ENCODE measurements around the gene PLB1. TPM values are rescaled to one million over a fixed set of nuclear protein-coding genes. Genes with fewer than 3 reads are reported as not detected.

PLB1 gene
- total RNA-seq, 1 experiment from 2014 or later: 0.40 TPM

DNA sequence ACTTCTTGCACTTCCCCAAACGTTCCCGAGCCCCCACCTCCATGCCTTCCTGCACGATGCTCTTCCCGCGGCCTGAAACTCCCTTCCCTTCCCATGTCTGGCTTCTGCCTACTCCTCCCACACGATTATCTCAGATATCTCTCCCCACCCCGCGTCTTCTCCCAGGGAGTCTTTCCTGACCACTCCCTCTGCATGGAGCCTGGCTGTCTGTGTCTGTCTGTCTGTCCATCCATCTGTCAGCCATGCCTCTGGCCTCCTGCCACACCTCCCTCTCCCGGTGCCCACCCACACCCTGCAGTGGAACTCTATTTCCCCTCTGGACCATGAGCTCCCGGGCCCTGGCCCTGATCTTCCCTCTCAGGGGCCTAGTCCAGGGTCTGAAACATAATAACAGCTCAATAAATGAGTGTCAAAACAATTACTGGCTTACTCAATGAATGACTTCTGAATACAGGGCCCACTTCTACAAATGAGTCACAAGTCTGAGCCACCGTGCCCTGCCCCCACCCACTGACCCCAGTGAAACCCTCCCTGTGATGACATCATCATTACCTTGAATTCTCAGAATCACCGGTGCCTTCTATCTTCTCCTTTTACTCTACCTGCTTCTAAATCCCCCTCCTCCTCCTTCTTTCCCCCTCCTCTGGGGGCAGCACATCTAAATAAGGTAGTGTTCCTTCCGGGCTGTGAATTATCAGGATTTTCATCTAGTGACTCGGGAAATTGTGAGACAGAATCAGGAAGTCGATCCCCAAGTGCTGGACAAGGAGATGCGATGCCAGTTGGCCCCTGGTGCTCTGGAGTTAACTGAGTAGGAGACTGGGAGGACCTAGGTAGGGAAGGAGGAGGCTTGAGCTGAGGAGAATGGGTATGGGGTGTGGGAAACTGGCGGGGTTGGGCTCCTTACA lies 46.1 kb upstream of the PLB1 start:
- Histone ChIP-seq H3K27ac (ENCODE audit: low read length) (peak overlapping the region; percentile 81), H3K4me3 (ENCODE audit: low read length) (no peak overlapping the region), H3K79me2 (ENCODE audit: low read length) (no peaks in the 10 kb centered on the region), H3K4me2 (ENCODE audit: low read length) (peak overlapping the region; percentile 27), H3K9me2 (replicated peaks; ENCODE audit: low read length) (no peaks in the 10 kb centered on the region), H3K36me3 (ENCODE audit: low read depth, low read length) (no peaks in the 10 kb centered on the region), H3K9ac (ENCODE audit: low read length) (no peak overlapping the region), H3K27me3 (ENCODE audit: low read length) (no peaks in the 10 kb centered on the region), H3K9me3 (ENCODE audit: low read length) (no peaks in the 10 kb centered on the region), H3K4me1 (ENCODE audit: insufficient read depth, low read length) (peaks cover 56% of the 10 kb centered on the region), H2AFZ (ENCODE audit: low read length) (peak overlapping the region; percentile 56), H4K20me1 (ENCODE audit: low read length) (no peaks in the 10 kb centered on the region), H3F3A (ENCODE audit: low read length, unreplicated experiment) (no peaks in the 10 kb centered on the region)
- ATAC-seq (no peak), DNase-seq (peak; percentile 68)
- TF ChIP-seq, protein P1, sequence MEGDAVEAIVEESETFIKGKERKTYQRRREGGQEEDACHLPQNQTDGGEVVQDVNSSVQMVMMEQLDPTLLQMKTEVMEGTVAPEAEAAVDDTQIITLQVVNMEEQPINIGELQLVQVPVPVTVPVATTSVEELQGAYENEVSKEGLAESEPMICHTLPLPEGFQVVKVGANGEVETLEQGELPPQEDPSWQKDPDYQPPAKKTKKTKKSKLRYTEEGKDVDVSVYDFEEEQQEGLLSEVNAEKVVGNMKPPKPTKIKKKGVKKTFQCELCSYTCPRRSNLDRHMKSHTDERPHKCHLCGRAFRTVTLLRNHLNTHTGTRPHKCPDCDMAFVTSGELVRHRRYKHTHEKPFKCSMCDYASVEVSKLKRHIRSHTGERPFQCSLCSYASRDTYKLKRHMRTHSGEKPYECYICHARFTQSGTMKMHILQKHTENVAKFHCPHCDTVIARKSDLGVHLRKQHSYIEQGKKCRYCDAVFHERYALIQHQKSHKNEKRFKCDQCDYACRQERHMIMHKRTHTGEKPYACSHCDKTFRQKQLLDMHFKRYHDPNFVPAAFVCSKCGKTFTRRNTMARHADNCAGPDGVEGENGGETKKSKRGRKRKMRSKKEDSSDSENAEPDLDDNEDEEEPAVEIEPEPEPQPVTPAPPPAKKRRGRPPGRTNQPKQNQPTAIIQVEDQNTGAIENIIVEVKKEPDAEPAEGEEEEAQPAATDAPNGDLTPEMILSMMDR (conservative IDR thresholded peaks at IDR 0.05; ENCODE audit: low read depth, low read length): no peak
- TF ChIP-seq EZH2 (IDR thresholded peaks at IDR 0.05; ENCODE audit: low read length, unreplicated experiment): no peak
- no peak for TF ChIP-seq EZH2phosphoT487 (IDR thresholded peaks at IDR 0.05; ENCODE audit: borderline replicate concordance, low read length)
- POLR2A ChIA-PET (ENCODE audit: unreplicated experiment): no interaction called here
- CTCF ChIA-PET: no interaction called here
- intact Hi-C loops (cut with micrococcal nuclease): loop anchor here (5.0 kb wide), 1 partner anchor 742 kb away; no protein-coding TSS in a partner anchor
- no TSS peak for BruUV-seq (replicated peaks)

DNA sequence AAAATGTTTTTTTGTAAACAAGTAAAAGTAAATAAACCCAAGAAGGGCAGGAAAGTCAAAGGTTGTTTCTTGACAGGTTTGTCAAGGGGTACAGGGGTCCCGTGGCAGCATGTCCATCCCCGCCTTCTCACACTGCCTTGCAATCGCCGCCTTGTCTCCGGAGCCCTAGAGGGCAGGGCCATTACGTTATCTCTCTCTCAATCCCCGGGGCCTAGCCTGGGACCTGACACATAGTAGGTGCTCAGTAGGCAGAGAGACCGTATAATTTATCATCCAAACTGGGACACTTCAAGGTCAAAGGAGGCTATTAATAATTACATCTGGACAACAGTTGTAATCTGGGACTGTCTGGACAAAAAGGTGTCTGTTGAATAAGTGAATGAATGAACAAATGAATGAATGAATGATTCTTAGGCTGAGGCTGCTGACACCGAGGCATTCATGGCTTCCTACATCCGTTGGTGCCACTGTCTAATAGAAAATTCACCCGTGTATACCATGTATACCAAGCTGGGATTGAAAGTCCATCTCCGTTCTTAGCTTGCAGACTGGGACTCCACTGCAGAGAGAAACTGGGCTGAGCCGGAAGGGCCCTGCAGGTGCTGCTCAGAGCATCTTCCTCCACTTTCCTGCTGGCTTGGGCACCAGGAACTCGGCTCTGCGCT lies 44.8 kb upstream of the PLB1 start:
- DNase-seq (no peak), ATAC-seq (no peak)
- Histone ChIP-seq H3K4me1 (ENCODE audit: insufficient read depth, low read length) (peaks cover 45% of the 10 kb centered on the region), H3K79me2 (ENCODE audit: low read length) (no peaks in the 10 kb centered on the region), H3K36me3 (ENCODE audit: low read depth, low read length) (no peaks in the 10 kb centered on the region), H3F3A (ENCODE audit: low read length, unreplicated experiment) (no peaks in the 10 kb centered on the region), H3K9me3 (ENCODE audit: low read length) (no peaks in the 10 kb centered on the region), H2AFZ (ENCODE audit: low read length) (no peak overlapping the region), H3K4me3 (ENCODE audit: low read length) (no peak overlapping the region), H4K20me1 (ENCODE audit: low read length) (no peaks in the 10 kb centered on the region), H3K4me2 (ENCODE audit: low read length) (no peak overlapping the region), H3K27ac (ENCODE audit: low read length) (no peak overlapping the region), H3K9ac (ENCODE audit: low read length) (no peak overlapping the region), H3K27me3 (ENCODE audit: low read length) (no peaks in the 10 kb centered on the region), H3K9me2 (replicated peaks; ENCODE audit: low read length) (no peaks in the 10 kb centered on the region)
- BruUV-seq (replicated peaks): no TSS peak
- intact Hi-C loops (cut with micrococcal nuclease): no loop called here
- ChIA-PET POLR2A (ENCODE audit: unreplicated experiment) (no interaction called here), CTCF (no interaction called here)
- TF ChIP-seq, protein P1 (conservative IDR thresholded peaks at IDR 0.05; ENCODE audit: low read depth, low read length): no peak
